ENCODE measurements around the gene ASB18.

Gene ASB18

DNA sequence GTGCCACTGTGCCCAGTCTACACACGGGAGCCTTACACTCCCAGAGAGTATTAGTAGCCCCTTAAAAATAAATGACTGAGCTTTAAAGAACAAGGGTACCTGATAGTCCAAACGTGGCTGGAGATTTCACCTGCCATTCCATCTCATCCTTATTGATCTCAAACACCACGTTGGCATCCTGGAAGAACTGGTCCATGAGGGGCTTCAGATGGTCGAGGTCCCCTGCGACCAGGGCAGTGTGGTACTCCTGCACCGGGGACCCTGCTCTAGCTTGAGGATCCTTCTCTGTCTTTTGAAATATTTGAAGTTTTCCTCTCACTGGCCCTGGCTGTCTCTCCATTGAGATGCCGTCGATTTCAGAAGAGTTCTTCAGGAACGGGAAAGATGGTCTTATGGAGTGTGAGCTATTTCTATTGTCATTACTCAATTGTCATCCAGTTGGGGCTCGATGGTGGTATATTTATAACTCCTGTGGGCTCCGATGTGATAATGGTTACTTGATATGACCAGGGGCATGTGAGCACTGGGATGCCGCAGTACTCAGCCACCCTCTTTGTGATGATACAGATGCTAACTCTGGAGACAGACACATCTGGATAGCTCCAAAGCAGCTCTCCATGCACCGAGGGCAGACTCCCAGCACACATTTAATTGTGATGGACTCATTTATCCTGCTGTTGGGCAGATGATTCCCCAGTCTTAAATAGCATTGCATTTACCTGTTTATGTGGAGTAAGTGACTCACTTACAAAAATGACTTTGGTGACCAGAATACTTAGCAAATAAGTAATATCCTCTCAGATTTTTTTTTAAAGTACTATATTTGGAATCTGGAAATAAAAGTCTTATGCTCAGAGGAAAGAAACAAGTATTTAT is 22.8 kb downstream of the ASB18 start:
- no peak for DNase-seq (ENCODE audit: low read depth)

DNA sequence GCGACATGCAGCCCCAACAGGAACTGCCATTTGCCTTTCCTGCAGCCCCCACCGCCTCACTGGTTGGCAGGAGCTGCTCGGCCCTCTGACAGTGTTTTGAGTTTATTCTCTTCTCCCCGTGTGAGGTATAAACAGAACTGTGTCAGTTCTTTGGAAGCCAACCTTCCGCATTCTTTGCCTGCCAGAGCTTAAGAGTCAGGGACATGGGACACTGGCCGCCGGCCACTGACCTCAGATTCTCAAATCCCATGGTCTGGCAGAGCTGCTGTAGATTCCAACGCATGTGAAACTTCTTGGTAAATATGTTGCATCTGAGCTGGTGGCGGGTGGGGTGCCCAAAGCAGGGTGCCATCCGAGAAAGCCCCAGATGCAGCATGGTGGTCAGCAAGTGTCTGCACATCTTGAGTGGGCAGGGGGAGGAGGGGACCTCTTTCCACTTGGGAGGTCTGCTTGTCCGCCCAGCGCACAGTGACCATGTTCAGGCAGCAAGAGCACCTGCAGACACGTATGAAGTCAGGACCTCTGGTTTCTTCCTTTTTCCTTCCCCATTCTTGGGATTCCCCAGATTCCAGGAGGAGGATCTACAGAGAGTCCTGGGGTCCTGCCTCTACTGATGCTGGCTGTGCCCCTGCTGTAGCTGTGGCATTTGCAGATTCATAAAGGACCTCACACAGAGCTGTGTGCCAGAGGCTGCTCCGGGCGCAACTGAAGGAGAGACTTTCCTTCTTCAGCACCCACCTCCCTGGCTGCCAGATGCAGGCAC is 23.8 kb downstream of the ASB18 start:
- DNase-seq (ENCODE audit: low read depth), result no peak

DNA sequence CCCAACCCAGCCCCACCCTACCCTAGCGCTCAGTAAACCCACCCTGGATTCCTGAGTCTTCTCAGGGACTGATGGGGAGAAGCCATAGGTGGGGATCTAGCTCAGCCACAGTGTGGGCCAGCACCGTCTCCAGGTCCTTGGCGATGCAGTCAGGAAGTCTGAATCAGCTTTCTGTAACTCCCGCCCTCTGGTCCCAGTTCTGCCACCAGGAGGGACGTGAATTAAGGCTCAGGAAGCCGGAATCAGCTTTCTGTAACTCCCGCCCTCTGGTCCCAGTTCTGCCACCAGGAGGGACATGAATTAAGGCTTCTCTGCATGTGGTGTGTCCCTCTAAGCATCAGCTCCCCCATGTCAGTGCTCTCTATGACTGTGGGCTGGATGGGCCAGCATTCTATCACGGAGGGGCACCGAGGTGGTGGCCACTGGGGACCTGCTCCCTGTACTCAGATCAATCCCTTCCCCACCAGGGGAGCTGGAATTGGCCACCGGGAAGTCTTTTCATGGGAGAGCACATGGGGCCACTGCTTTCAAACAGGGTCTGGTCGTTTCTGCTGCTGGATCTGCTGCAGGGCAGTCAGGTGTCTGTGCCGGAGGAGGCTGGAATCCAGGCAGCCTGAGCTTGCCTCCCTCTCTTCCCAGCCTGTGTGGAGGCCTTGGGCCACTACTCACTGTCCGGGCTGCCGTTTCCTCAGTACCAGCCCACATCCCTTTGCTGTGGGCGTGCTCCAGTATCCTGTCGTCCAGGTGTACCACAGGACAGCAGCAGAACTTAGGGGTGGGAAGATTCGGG is 24.7 kb downstream of the ASB18 start:
- no peak for DNase-seq (ENCODE audit: low read depth)

DNA sequence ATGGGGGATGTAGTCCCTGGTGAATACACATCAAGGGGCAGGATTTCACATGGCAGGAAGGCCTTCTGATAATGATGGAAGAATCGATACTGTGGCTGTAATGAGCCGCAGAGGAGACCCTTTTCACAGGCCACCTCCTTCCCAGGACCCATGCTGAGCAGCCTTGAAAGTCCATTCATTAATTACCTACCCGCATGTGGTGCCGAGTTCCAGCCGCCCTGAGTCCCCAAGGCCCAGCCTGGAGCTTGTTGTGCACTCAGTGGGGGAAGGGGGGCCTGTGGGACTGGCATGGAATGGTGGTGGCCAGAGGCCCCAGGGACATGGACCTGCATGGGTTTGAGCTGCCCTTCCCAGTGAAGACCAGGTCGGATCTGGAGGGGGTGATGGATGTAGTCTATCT is 25.5 kb downstream of the ASB18 start:
- no peak for DNase-seq (ENCODE audit: low read depth)

- DNase-seq (ENCODE audit: low read depth), result no peak
These were observed 26.6 kb downstream of the ASB18 start for GRCh38 chr2:236237468-236238190.

GRCh38 chr2:236236559-236237452 is 27.4 kb downstream of the ASB18 start:
- DNase-seq (ENCODE audit: low read depth), result no peak

DNA sequence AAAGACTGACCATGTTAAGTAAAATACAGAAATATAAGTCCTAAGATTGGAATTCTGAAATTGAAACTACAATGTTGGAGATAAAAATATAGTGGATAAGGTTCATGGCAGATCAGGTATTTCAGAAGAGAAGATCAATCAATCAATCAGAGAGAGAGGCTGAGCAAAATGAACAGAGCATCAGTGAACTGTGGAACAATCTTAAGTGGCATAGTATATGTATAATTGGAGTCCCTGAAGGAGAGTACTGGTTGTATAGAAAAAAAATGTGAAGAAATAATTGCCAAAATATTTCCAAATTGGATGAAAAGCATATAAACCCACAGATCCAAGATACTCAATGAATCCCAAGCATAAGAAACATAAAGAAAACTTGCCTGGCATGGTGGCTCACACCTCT is 35.0 kb downstream of the ASB18 start:
- DNase-seq (ENCODE audit: low read depth), result no peak

DNA sequence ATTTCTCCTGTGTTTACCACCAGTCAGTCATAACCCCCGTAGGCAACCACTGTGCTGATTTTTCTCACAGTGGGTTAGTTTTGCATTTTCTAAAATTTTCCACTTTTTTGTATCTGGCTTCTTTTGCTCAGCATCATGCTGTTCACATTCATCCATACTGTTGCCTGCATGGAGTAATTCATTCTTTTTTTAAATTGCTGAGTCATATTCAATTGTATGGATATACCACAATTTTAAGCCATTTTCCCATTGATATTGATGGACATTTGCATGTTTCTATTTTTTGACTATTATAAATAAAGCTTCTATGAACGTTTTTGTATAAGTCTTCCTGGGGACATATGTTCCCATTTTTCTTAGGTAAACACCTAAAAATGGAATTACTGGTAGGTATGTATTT is 40.5 kb downstream of the ASB18 start:
- DNase-seq (ENCODE audit: low read depth), result no peak

- no peak for DNase-seq (ENCODE audit: low read depth)
These were observed 42.4 kb downstream of the ASB18 start for GRCh38 chr2:236221798-236222197.

DNA sequence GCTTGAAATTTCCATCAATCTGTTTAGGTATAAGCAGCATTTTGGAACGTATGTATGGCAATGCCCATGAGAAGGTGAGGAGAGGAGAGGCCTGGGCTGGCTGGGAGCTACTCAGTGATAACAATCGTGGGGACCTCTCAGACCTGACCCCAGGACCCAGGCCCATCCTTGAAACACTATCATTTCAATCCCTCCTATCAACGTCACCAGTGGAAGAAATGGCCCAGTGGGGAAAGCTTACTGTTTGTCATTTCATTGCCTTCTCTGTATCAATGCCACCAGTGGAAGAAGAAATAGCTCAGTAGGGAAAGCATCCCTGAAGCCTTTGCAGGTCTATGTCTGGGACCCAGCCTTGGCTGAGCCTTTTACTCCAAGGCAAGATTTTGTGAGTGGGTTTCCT is 44.8 kb downstream of the ASB18 start:
- no peak for DNase-seq (ENCODE audit: low read depth)

DNA sequence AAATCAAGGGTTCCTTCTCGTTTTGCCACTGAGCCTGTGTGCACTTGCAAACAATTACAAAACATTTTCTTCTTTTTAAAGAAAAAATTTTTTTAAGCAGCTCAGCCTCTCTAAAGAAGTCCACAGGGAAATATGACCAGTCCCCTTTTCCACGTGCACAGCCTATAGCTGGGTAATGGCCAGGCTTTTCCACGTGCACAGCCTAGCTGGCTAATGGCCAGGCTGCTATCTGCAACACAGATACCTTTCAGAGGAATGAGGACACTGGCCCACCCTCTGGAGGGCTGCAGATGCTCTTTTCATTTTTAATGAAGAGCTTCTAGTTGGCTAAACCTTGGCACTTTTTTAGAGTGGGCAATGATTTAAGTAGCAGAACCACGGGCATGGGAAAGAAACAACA is 46.3 kb downstream of the ASB18 start:
- no peak for DNase-seq (ENCODE audit: low read depth)

GRCh38 chr2:236216711-236217110 is 47.5 kb downstream of the ASB18 start:
- DNase-seq (ENCODE audit: low read depth), result no peak

DNA sequence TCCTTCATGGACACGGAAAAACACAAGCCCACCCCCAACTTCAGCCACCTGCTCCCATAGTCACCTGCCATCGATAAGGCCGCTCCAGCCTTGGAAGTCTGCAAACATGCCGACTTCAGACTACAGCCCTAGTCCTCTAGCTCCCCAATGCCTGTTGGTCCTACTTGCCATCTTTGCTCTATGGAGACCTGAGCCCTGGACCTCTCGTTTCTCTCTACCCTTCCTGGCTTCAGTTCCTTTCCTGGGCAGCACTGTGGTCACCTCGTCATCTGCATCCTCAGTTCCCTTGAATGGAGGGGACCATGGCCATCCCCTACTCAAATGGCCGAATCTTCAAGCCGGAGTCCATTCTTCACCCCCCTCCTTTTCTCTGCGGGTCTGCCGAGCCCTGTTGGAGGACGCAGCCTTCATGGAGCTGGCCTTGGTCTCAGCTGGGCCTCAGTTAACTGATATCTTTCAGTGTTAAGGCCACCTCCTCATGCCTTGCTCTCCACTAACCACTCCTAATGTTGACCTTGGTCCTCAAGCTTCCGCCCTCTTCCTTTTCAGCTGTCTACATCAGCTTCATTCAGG is 48.4 kb downstream of the ASB18 start:
- DNase-seq (ENCODE audit: low read depth), result no peak

DNA sequence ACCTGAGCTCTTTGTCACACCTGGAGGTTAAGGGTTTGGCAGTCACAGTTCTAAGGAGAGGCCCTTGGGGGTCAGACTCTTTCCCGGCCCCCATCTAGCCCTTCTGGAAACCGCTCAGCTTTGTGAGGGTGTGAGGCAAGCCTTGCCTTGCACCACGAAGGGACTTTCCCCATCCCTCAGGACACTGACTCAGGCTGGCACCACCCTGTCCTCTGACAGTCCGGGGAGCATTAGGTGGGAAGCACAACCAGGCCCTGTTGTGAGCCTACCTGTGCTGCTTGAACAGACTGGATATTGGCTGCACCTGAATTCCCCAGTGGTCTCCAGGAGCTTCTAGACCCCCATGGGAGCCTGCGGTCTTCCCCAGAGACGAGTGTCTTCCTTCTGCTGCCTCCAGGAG is 49.0 kb downstream of the ASB18 start:
- DNase-seq (ENCODE audit: low read depth), result no peak

DNA sequence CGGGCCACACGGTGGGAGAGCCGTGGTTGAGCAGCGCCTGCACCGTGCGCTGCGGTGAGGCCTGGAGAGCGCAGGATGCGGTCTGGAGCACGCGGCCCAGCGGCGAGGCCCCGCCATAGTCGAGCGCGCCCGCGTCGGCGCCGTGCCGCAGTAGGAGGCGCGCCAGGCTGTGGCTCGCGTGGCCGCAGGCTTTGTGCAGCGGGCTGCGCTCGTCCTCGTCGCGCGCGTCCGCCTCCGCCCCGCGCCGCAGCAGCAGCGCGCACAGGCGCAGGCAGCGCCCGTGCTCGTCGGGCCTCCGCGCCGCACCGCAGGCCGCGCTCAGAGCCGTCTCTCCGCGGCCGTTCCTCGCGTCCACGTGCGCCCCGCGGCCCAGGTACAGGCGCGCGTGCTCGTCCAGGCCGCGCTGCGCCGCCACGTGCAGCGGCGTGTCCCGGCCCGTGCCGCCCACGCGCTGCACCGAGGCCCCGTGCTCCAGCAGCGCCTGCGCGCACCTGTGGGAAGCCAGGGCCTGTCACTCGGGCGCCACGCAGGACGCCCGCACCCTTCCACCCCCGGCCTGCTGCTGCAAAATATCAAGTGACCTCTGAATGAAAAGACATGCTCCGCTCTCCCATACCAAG is 49.7 kb downstream of the ASB18 start:
- no peak for DNase-seq (ENCODE audit: low read depth)

DNA sequence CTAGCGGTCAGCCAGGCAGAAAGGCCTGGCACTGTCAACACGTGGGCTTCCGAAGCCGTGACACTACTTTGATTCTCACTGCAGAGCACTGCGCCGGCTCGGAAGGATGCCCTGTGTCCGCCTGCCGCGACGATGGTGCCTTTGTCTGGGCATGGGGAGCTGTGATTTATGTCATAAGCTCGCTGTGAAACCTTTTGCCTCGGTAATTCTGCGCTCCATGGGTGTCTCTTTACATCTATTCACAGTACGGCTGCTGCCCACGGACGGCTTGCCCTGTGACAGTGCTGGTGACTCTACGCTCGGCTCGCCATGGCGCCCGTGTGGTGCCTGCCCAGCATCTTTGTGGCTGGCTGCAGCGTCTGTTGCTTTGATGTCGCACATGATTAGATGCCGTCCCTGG is 52.9 kb downstream of the ASB18 start:
- DNase-seq (ENCODE audit: low read depth), result no peak

DNA sequence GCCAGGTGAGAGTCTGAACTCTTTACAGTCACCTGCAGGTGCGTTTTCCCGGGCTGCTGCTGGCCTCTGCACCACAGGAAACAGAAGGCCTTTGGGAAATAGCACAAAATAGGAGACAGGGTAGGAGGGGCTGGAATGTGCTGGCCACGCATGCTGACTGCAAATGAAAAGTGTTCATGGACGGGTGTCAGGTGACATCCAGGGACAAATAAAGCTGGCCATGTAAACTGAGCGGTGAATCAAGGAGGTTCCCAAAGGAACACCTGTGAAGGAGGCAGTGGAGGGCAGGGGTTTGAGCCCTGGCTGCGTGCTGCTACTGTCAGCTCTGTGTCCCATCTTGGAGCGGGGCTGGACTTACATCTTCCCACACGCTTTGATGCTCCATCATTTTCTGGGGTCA is 53.7 kb downstream of the ASB18 start:
- DNase-seq (ENCODE audit: low read depth), result no peak

GRCh38 chr2:236209996-236210395 is 54.2 kb downstream of the ASB18 start:
- no peak for DNase-seq (ENCODE audit: low read depth)

- no peak for DNase-seq (ENCODE audit: low read depth)
These were observed 54.7 kb downstream of the ASB18 start for GRCh38 chr2:236209535-236209934.
